Activated naive CD4-positive, alpha-beta T cell treated with anti-CD3 and anti-CD28 coated beads, Interleukin-2, amount 50 U/mL, for 72 hours (primary cell): Measurements from ENCODE around the gene ZNF865. TPM values are rescaled to one million over a fixed set of nuclear protein-coding genes. Genes with fewer than 3 reads are reported as not detected.
A peak's percentile ranks its signal among the peaks of the same experiment; 100 is the strongest.
"Not testable (repeated sequence)": the region's sequence is repeated elsewhere in the genome, so short reads cannot be mapped to it uniquely, and the experiment has no call there.

Experiments used
- ATAC-seq, 2 donors: fragments of 150-1000 bp; cut with Tn5 transposase; 2 replicates each; pipeline ENCODE4 v1.10.0; 2021; ENCODE audit warnings: mild to moderate bottlenecking in 2 of 2, moderate library complexity in 2 of 2
- DNase-seq, 2 donors: peaks; one replicate each; pipeline ENCODE4 v3.0.0; 2021 to 2022; ENCODE audit warnings: low spot score in 2 of 2
- H3K27ac Mint-ChIP-seq, 2 donors: one replicate each; pipeline ENCODE4 v1.8.0; 2022; ENCODE audit warnings: mild to moderate bottlenecking in 2 of 2, mixed read lengths in 2 of 2
- H3K36me3 Mint-ChIP-seq, 2 donors: one replicate each; pipeline ENCODE4 v1.8.0; 2022; ENCODE audit warnings: mixed read lengths in 2 of 2
- H3K9me3 Mint-ChIP-seq, 2 donors: one replicate each; pipeline ENCODE4 v1.8.0; 2022; ENCODE audit warnings: mixed read lengths in 2 of 2
- total RNA-seq, 2 donors: library from RNA; stranded (reverse); gene quantifications; one replicate each; pipeline ENCODE4 v1.2.3, GENCODE V29; 2022

ZNF865 gene
- total RNA-seq, 2 donors from 2014 or later = 13.7 to 15.5 TPM

DNA sequence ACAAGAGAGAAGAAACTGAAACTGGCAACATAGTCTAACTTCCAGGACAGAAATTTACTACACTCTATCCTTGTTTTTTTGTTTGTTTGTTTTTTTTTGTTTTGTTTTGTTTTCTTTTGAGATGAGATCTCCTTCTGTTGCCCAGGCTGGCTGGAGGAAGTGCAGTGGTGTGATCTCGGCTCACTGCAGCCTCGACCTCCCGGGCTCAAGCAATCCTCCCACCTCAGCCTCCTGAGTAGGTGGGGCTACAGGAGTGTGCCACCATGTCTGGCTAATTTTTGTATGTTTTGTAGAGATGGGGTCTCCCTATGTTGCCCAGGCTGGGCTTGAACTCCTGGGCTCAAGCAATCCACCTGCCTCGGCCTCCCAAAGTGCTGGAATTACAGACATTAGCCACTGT lies 23.2 kb upstream of the ZNF865 start:
- peak overlapping the region in 1 of 2 donors; percentile 96 for H3K27ac Mint-ChIP-seq
- DNase-seq, ATAC-seq, H3K9me3 Mint-ChIP-seq: not testable (repeated sequence)
- H3K36me3 Mint-ChIP-seq = peaks cover 8 to 11% of the 10 kb centered on the region in 2 donors

DNA sequence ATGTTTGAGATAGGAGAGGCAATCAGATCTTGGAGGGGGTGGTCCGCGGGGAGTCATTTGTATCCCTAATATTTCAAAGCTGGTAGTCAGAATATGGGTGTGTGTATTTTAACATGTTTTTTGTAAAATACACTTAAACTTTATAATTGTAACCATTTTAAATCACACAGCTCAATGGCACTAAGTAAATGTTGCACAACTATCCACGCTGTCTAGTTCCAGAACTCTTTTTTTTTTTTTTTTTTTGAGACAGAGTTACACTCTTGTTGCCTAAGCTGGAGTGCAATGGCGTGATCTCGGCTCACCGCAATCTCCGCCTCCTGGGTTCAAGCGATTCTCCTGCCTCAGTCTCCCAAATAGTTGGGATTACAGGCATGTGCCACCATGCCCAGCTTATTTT lies 21.6 kb upstream of the ZNF865 start:
- not testable (repeated sequence) for H3K36me3 Mint-ChIP-seq, H3K9me3 Mint-ChIP-seq, ATAC-seq, H3K27ac Mint-ChIP-seq, DNase-seq

DNA sequence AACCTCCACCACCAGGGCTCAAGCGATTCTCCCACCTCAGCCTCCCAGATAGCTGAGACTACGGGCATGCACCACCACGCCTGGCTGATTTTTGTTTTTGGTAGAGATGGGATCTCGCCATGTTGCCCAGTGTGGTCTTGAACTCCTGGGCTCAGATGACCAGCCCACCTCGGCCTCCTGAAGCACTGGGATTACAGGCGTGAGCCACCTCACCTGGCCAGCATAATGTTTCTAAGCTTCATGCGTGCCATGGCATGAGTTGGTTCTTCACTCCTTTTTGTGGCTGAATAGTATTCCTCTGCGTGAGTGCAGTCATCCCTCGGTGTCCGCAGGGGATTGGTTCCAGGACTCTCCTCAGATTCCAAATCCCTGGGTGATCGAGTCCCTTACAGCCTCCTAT lies 20.6 kb upstream of the ZNF865 start:
- H3K27ac Mint-ChIP-seq = no peak overlapping the region
- H3K36me3 Mint-ChIP-seq = peaks cover 3% of the 10 kb centered on the region in 2 donors
- H3K9me3 Mint-ChIP-seq = no peaks in the 10 kb centered on the region
- ATAC-seq = no peak
- no peak for DNase-seq

DNA sequence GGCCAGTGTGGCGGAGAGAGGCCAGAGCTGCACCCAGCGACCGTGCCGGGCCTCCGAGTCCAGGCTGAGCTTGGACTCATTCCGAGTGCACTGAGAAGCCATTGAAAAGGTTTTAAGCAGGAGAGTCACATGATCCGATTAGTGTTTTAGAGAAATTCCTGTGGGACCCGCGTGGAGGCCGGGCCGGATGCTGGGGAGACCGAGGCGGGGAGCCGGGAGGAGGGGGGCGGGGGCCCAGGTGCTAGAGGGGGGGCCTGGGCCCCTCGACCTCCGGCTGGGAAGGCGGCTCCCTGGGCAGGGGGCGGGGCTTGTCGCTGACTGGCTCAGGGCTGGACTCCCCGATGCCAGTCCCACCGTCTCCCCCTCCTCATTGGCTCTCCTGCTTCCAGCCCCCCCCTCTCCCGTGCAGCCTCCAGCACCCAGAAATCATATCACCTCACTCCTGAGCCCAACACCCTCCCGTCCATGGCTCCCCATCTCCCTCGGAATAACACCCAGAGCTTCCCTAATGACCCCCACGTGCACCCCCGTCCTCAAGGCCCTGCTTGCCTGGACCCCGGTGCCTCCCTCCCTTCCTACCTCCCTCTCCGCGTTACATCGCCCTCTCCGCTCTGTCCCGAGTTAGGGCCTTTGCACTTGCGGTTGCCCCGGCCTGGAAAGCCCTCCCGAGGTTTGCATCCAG lies 19.6 kb upstream of the ZNF865 start:
- H3K9me3 Mint-ChIP-seq = no peaks in the 10 kb centered on the region
- peak in 1 of 2 donors; percentile 46 for DNase-seq
- peak overlapping the region in 1 of 2 donors; percentile 4 for H3K27ac Mint-ChIP-seq
- no peaks in the 10 kb centered on the region for H3K36me3 Mint-ChIP-seq
- peak; percentile 21 to 54 for ATAC-seq

DNA sequence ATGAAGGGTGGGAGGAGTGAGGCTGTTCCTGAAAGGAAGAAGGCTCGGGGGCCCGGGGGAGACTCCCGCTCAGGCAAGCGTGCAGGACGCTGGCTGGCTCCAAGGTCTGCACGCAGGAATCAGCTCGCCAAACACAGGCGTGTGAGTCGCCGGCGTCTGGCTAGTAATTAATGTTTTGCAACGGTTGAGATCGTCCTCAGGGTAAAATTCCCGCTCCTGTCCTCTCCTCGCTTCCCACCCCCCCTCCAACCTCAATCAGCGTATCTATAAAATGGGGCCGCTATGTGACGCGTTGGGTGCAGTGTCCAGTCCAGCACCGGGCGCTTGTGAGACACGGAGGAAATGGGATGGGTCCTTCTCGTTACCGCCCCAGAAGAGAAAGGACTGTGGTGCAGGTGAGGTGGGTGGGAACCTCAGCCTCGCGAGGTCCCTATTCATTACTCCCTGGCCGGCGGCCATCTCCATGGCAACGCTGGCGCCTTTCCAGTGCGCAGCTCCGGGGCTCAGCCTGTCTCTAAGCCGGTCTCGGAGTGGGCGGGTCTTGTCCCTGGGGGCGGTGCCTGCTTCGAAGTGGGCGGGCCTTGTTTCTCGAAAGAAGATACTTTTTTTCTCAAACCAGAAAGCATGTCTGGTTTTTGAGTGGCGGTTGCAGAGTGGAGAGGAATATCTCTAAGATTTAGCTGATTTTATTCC lies 18.3 kb upstream of the ZNF865 start:
- ATAC-seq = peak; percentile 98 to 99
- peak; percentile 88 to 95 for DNase-seq
- no peaks in the 10 kb centered on the region for H3K9me3 Mint-ChIP-seq
- no peak overlapping the region for H3K27ac Mint-ChIP-seq
- no peaks in the 10 kb centered on the region for H3K36me3 Mint-ChIP-seq

DNA sequence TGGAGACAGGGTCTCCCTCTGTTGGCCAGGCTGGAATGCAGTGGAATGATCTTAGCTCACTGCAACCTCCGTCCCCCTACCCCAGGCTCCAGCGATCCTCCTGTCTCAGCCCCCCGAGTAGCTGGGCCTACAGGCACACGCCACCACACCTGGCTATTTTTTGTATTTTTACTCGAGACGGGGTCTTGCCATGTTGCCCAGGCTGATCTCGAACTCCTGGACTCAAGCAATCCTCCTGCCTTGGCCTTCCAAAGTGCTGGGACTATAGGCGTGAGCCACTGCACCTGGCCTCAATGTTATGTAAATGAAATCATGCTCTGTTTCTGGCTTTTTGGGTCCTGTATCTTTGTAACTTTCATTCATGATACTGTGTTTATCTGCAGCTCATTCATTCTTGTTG lies 16.7 kb upstream of the ZNF865 start:
- no peak for ATAC-seq
- Mint-ChIP-seq H3K27ac (no peak overlapping the region), H3K9me3 (no peaks in the 10 kb centered on the region), H3K36me3 (no peaks in the 10 kb centered on the region)
- no peak for DNase-seq

DNA sequence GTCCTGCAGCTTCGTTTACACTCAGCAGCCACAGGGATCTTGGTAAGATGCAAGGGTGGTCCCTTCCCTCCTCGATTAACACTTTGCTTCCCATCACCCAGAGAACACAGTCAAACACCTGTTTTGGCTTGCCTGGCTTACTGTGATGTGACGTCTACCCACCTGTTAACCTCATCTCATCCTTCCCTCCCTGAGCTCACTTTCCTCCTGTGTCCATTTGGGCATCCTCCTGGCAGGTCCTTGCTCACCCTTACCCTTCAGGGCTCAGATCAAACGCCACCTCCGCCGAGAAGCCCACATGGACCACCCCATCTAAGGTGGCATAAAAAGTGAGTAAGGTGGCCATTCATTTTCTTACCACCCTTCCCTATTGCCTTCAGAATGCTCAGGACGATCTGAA lies 15.3 kb upstream of the ZNF865 start:
- no peak overlapping the region for H3K27ac Mint-ChIP-seq

DNA sequence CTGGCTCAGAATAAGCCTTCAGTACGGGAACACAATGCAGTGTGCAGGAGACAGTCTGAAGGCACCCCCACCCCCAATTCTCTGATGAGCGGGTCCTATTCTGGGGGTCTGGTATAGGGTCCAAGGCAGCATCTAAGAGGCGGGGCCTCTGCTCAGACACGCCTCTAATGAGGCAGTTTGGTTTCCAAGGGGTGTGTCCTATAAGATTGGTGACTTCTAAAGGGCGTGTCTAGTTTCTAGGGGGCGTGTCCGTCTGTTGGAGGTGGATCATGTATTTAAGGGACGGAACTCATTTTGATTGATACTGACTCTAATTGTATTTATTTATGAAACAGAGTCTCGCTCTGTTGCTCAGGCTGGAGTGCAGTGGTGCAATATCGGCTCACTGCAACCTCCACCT lies 14.8 kb upstream of the ZNF865 start:
- ATAC-seq = no peak
- Mint-ChIP-seq H3K36me3 (peaks cover 10 to 11% of the 10 kb centered on the region in 2 donors), H3K27ac (no peak overlapping the region), H3K9me3 (no peaks in the 10 kb centered on the region)
- no peak for DNase-seq

More for the DNA sequence above, 15.3 kb upstream of the ZNF865 start:
- Mint-ChIP-seq H3K36me3 (peaks cover 5% of the 10 kb centered on the region in 2 donors), H3K9me3 (no peaks in the 10 kb centered on the region)
- no peak for ATAC-seq
- no peak for DNase-seq

DNA sequence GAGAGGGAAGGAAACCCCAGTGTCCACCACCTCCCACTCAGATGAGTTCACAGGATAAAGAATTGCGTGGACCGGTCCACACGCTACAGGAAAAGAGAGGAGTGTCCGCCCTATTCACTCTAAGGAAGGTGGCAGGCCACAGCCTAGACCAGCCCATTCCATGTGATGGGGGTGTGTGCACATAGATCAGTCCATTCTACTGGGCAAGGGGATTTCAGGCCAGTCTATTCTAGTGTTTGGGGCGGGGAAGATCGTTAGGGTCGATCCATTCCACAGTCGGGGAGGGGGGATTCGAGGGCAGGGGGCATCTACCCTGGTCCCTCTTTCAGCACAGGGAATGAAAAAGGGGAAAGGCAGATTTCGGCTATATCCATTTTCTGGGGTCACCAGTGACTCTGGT lies 13.9 kb upstream of the ZNF865 start:
- Mint-ChIP-seq H3K36me3 (peaks cover 16 to 20% of the 10 kb centered on the region in 2 donors), H3K9me3 (no peaks in the 10 kb centered on the region), H3K27ac (no peak overlapping the region)
- DNase-seq = no peak
- ATAC-seq = no peak

DNA sequence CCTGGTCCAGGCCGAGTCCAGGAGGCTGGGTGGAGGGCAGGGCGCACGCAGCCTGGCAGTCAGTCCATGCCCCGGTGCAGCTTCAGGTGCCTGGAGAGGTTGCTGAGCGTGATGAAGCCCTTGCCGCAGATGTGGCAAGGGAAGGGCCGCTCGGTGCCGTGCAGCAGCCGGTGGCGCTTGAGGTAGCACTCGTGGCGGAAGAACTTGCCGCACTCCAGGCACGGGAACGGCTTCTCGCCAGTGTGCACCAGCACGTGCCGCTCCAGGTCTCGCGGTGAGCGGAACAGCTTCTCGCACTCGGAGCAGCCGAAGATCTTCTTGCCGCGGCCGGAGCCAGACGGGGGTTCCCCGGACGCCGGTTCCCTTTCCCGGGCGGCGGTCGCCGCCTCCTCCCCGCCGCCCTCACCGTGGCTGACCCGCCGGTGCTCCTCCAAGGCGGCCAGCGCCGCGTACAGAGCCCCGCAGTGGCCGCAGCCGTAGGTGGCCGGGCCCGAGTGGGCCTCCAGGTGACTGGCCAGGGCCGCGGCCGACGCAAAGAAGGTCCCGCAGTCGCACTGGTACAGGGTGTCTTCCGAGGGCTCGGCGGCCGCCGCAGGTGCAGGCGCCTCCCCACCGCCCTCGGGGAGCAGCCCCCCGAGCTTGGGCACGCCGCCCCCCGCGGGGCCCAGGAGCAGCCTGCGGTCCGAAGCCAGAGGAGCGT lies 12.9 kb upstream of the ZNF865 start:
- no peaks in the 10 kb centered on the region for H3K9me3 Mint-ChIP-seq
- H3K36me3 Mint-ChIP-seq = peaks cover 21 to 26% of the 10 kb centered on the region in 2 donors
- no peak overlapping the region for H3K27ac Mint-ChIP-seq

DNA sequence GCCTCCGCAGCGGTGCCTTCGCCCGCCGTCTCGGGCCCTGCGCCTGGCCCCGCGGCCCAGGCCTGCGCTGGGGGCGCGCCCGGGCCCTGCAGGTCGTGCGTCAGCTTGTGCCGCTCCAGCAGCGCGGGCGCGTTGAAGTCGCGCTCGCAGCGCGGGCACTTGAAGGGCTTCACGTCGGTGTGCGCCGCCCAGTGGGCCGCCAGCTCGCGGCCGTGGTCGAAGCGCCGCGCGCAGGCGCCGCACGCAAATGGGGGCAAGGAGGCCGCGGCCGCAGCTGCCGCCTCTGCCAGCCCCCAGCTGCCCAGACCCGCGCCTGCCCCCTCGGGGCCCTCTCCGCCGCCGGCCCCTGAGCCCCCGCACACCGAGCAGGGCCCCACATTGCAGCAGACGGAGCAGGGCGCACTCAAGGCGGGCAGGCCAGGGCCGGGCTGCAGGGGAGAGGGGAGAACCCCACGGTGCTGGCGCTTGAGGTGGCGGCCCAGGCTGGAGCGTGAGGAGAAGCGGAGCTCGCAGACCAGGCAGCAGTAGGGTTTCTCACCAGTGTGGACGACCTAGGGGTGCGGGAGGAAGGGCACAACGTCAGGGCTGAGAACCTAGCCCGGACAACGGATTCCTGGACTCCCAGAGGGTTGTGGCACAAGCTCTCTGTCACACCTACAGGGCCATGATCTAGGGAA lies 12.2 kb upstream of the ZNF865 start:
- no peak overlapping the region for H3K27ac Mint-ChIP-seq
- H3K9me3 Mint-ChIP-seq = no peaks in the 10 kb centered on the region
- ATAC-seq = no peak
- peaks cover 21 to 26% of the 10 kb centered on the region in 2 donors for H3K36me3 Mint-ChIP-seq
- DNase-seq = no peak

More for the DNA sequence above, 12.9 kb upstream of the ZNF865 start:
- ATAC-seq (no peak), DNase-seq (no peak)

DNA sequence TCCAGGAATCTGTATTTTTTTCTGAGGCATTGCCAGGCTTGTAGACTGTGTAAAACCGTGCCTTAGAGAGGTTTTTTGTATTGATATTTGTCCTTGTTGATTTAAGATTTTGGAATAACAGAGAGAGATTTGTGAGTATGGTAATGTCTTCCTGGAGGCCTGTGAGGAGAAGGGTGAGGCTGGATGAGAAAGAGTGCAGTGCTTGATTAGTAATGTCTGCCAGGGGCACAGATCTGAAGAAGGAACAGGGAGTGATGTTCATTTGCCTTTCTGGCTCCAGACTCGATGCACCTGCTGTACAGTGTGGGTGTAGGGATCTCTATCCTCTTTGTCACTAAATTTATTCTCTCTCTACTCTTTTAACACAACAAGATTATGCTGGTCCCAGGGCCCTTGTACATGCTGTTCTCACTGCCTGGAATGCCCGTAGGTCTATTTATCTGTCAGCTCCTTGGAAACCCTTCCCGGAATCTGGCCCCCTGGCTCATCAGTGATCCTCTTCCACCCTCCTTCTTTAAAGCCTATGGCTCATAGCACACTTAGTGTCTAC lies 10.4 kb upstream of the ZNF865 start:
- no peak for ATAC-seq
- peaks cover 0 to 5% of the 10 kb centered on the region in 2 donors for H3K9me3 Mint-ChIP-seq
- peaks cover 26 to 27% of the 10 kb centered on the region in 2 donors for H3K36me3 Mint-ChIP-seq
- DNase-seq = no peak
- H3K27ac Mint-ChIP-seq = no peak overlapping the region

DNA sequence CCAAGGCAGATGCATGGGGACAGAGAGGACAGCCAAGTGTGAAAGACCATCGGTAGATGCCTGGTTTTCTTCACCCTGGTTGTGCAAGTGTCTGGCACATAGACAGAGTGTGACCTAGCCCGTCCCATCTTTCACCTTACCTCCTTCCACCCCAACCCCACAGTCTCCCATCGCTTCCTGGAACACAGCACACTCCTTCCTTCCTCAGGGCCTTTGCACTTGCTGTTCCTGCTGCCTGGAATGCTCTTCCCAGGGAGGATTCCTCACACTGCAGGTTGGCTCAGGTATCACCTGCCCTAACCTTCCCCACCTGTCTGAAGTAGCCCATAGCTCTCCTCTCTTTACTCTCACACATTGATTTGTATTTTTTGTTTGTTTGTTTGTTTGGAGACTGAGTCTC lies 9.1 kb upstream of the ZNF865 start:
- no peak for DNase-seq
- Mint-ChIP-seq H3K9me3 (peaks cover 0 to 5% of the 10 kb centered on the region in 2 donors), H3K36me3 (peaks cover 26 to 33% of the 10 kb centered on the region in 2 donors), H3K27ac (no peak overlapping the region)
- no peak for ATAC-seq

DNA sequence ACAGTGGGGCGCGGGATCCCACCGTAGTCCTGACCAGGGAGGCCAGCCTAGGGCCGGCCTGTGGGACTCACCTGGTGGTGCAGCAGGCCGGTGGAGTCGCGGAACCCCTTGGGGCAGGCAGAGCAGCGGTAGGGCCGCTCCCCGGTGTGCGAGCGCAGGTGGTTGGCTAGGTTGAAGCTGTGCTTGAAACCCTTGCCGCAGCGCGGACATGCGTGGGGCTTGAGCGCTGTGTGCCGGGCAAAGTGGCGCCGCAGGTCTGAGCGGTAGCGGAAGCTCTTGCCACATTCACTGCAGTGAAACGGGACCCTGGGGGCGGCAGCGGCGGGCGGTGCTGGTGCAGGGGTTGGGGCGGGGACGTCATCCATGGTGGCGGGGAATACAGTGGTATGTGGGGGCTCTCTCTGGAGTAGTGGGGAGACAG lies 7.9 kb upstream of the ZNF865 start:
- Mint-ChIP-seq H3K36me3 (peaks cover 26 to 35% of the 10 kb centered on the region in 2 donors), H3K27ac (no peak overlapping the region), H3K9me3 (peaks cover 0 to 5% of the 10 kb centered on the region in 2 donors)
- ATAC-seq = no peak
- DNase-seq = no peak

DNA sequence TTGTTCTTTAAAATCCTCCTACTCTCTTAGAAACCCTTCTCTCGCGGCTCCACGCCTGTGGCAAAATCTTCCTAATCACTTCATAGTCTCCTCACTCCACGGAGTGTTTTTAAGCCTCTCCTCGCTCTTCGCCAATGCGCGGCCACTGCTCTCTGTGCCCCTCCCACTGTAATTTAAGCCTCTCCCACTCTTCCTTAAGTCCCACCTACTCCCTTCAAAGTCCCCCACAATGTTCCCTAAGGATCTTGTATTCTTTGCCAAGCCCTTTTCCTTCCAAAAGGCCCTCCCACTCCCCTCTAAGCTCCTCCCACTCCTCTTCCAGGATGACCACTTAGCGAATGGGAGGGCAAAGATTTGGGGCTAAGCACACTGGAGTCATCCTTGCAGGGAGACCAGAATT lies 7.4 kb upstream of the ZNF865 start:
- peaks cover 0 to 5% of the 10 kb centered on the region in 2 donors for H3K9me3 Mint-ChIP-seq
- peaks cover 26 to 35% of the 10 kb centered on the region in 2 donors for H3K36me3 Mint-ChIP-seq
- DNase-seq (no peak), ATAC-seq (no peak)
- H3K27ac Mint-ChIP-seq = peak overlapping the region; percentile 40 to 99

DNA sequence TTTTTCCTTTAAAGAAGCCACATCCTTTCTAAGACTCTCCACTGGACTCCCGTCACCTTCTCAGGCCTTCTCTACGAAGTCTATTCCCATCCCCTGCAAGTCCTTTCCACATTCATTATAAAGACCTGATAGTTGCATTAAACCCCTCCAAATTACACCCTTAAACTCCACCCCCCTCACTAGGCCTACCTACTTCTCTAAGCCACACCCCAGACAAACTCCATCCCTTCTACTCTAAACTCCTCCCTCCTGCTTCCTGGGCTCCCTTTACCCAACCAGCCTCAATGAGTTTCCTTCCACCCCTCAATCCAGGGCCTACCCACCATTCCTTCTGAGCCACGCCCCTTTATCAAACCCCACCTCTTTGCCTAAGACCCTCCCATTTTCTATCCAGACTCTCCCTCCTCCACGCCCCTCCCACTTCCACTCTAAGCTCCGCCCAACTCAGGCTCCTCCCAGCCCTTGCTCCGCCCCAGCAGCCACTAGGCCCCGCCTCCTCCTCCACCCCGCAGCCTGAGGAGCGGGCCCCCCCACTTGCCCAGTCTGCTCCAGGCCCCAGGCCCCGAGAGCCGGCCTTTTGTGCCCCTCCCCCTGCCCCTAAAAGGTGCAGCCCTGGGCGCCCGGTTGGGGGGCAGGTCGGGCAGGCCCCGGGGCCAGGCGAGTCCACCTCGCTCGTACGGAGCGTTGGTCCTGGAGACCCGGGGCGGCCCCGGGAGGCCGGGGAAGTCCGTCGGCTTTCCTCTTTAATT lies 6.6 kb upstream of the ZNF865 start:
- ATAC-seq (peak; percentile 67 to 78), DNase-seq (peak; percentile 95 to 96)
- peak overlapping the region; percentile 99 for H3K27ac Mint-ChIP-seq
- H3K9me3 Mint-ChIP-seq = peaks cover 0 to 5% of the 10 kb centered on the region in 2 donors
- peaks cover 34 to 35% of the 10 kb centered on the region in 2 donors for H3K36me3 Mint-ChIP-seq
